ENCODE data around the gene FKBP8. TPM values are rescaled to one million over a fixed set of nuclear protein-coding genes. Genes with fewer than 3 reads are reported as not detected.

The FKBP8 gene
- total RNA-seq, 1 donor from 2014 or later = 203 TPM

- Mint-ChIP-seq H3K27ac (ENCODE audit: unreplicated experiment) (no peak overlapping the region), H3K27me3 (ENCODE audit: unreplicated experiment) (peaks cover 12% of the 10 kb centered on the region), H3K9me3 (ENCODE audit: unreplicated experiment) (peaks cover 7% of the 10 kb centered on the region), H3K4me3 (ENCODE audit: unreplicated experiment) (peak overlapping the region; percentile 21), H3K36me3 (ENCODE audit: unreplicated experiment) (no peaks in the 10 kb centered on the region), H3K4me1 (ENCODE audit: low read depth, unreplicated experiment) (peaks cover 21% of the 10 kb centered on the region)
- no peak for DNase-seq
- TF ChIP-seq, protein P1, sequence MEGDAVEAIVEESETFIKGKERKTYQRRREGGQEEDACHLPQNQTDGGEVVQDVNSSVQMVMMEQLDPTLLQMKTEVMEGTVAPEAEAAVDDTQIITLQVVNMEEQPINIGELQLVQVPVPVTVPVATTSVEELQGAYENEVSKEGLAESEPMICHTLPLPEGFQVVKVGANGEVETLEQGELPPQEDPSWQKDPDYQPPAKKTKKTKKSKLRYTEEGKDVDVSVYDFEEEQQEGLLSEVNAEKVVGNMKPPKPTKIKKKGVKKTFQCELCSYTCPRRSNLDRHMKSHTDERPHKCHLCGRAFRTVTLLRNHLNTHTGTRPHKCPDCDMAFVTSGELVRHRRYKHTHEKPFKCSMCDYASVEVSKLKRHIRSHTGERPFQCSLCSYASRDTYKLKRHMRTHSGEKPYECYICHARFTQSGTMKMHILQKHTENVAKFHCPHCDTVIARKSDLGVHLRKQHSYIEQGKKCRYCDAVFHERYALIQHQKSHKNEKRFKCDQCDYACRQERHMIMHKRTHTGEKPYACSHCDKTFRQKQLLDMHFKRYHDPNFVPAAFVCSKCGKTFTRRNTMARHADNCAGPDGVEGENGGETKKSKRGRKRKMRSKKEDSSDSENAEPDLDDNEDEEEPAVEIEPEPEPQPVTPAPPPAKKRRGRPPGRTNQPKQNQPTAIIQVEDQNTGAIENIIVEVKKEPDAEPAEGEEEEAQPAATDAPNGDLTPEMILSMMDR (IDR thresholded peaks at IDR 0.05; ENCODE audit: partially characterized antibody, unreplicated experiment) = no peak
Measured at GRCh38 chr19:18489627-18490184, 53.7 kb downstream of the FKBP8 start.

DNA sequence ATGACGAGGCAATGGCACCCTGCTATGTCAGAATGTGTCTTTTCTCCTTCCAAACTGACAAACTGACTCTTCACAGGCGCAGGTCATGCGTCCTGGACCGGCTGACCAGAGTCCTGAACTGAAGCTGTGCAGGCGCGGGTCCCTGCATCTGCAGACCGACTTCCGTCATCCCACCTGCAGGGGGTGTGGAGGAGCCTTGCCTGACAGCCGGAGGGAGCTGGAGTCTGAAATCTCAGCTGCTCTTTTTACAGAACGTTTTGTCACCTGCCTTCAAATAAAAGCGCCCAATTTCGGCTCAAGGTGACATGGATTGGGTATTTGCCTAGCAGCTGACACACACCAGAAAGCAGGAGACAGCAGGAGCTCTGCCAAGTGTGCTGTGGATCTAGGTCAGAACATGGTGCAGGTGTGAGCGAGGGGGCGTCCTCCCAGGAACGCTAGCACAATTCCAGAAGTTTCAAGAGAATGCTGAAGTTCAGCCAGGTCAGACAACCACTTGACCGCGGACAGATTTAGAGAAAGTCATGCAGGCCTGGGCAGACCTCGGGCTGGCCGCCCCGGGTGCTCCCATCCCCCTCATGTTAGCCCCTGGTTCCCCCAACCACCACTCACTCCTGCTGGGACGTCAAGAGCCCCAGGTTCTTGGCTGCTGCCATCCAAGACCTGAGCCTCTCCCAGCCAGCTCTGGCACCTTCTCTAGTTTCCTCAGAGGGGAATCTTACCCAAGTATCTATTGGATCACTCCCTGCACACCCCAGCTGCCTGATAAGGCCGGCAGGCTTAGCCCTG, 54.3 kb downstream of the FKBP8 start:
- TF ChIP-seq, protein P1 (IDR thresholded peaks at IDR 0.05; ENCODE audit: partially characterized antibody, unreplicated experiment) = no peak
- H3K27ac Mint-ChIP-seq (ENCODE audit: unreplicated experiment) = peak overlapping the region; percentile 34
- DNase-seq = peak; percentile 74
- peaks cover 21% of the 10 kb centered on the region for H3K4me1 Mint-ChIP-seq (ENCODE audit: low read depth, unreplicated experiment)
- peaks cover 7% of the 10 kb centered on the region for H3K9me3 Mint-ChIP-seq (ENCODE audit: unreplicated experiment)
- peak overlapping the region; percentile 3 for H3K4me3 Mint-ChIP-seq (ENCODE audit: unreplicated experiment)
- H3K27me3 Mint-ChIP-seq (ENCODE audit: unreplicated experiment) = peaks cover 12% of the 10 kb centered on the region
- no peaks in the 10 kb centered on the region for H3K36me3 Mint-ChIP-seq (ENCODE audit: unreplicated experiment)

GRCh38 chr19:18488403-18488723, 55.0 kb downstream of the FKBP8 start:
- Mint-ChIP-seq H3K27me3 (ENCODE audit: unreplicated experiment) (peaks cover 11% of the 10 kb centered on the region), H3K4me3 (ENCODE audit: unreplicated experiment) (no peak overlapping the region), H3K36me3 (ENCODE audit: unreplicated experiment) (no peaks in the 10 kb centered on the region), H3K4me1 (ENCODE audit: low read depth, unreplicated experiment) (peaks cover 20% of the 10 kb centered on the region), H3K9me3 (ENCODE audit: unreplicated experiment) (peaks cover 5% of the 10 kb centered on the region), H3K27ac (ENCODE audit: unreplicated experiment) (no peak overlapping the region)
- TF ChIP-seq, protein P1 (IDR thresholded peaks at IDR 0.05; ENCODE audit: partially characterized antibody, unreplicated experiment) = peak; percentile 26
- no peak for DNase-seq

- Mint-ChIP-seq H3K27ac (ENCODE audit: unreplicated experiment) (no peak overlapping the region), H3K4me3 (ENCODE audit: unreplicated experiment) (peak overlapping the region; percentile 57)
- TF ChIP-seq, protein P1 (IDR thresholded peaks at IDR 0.05; ENCODE audit: partially characterized antibody, unreplicated experiment) = no peak
Measured at GRCh38 chr19:18487576-18488402, 55.6 kb downstream of the FKBP8 start.

More at GRCh38 chr19:18487576-18488402, 55.6 kb downstream of the FKBP8 start:
- H3K4me1 Mint-ChIP-seq (ENCODE audit: low read depth, unreplicated experiment) = peaks cover 25% of the 10 kb centered on the region
- H3K27me3 Mint-ChIP-seq (ENCODE audit: unreplicated experiment) = peaks cover 12% of the 10 kb centered on the region
- no peaks in the 10 kb centered on the region for H3K36me3 Mint-ChIP-seq (ENCODE audit: unreplicated experiment)
- DNase-seq = no peak
- peaks cover 3% of the 10 kb centered on the region for H3K9me3 Mint-ChIP-seq (ENCODE audit: unreplicated experiment)

Measured in glutamatergic neuron (in vitro differentiated cells).